ENCODE measurements around the gene WFIKKN1.
A peak's percentile ranks its signal among the peaks of the same experiment; 100 is the strongest.
"Not testable (repeated sequence)": the region's sequence is repeated elsewhere in the genome, so short reads cannot be mapped to it uniquely, and the experiment has no call there.

Gene WFIKKN1

GRCh38 chr16:593807-594206 is 37.0 kb upstream of the WFIKKN1 start:
- no peak for DNase-seq (ENCODE audit: low spot score)
- H3K27ac ChIP-seq: peak overlapping the region; percentile 95
- TF ChIP-seq, protein P1, sequence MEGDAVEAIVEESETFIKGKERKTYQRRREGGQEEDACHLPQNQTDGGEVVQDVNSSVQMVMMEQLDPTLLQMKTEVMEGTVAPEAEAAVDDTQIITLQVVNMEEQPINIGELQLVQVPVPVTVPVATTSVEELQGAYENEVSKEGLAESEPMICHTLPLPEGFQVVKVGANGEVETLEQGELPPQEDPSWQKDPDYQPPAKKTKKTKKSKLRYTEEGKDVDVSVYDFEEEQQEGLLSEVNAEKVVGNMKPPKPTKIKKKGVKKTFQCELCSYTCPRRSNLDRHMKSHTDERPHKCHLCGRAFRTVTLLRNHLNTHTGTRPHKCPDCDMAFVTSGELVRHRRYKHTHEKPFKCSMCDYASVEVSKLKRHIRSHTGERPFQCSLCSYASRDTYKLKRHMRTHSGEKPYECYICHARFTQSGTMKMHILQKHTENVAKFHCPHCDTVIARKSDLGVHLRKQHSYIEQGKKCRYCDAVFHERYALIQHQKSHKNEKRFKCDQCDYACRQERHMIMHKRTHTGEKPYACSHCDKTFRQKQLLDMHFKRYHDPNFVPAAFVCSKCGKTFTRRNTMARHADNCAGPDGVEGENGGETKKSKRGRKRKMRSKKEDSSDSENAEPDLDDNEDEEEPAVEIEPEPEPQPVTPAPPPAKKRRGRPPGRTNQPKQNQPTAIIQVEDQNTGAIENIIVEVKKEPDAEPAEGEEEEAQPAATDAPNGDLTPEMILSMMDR (conservative IDR thresholded peaks at IDR 0.05; ENCODE audit: low read depth): no peak
- ChIA-PET POLR2A (ENCODE audit: low non-redundant PET) (interaction anchor here (0.9 to 2.0 kb wide), 2 partner anchors 37 to 42 kb away, joined by 3 to 4 read pairs; partner anchors contain the start of genes METTL26 and WFIKKN1), CTCF (interaction anchor here (1.9 to 2.3 kb wide), 2 partner anchors 27 to 37 kb away, joined by 9 to 17 read pairs; partner anchors contain the start of gene WFIKKN1)

GRCh38 chr16:595094-595528 is 35.7 kb upstream of the WFIKKN1 start:
- POLR2A ChIA-PET (ENCODE audit: low non-redundant PET): no interaction called here
- CTCF ChIA-PET: no interaction called here
- TF ChIP-seq, protein P1 (conservative IDR thresholded peaks at IDR 0.05; ENCODE audit: low read depth): no peak

DNA sequence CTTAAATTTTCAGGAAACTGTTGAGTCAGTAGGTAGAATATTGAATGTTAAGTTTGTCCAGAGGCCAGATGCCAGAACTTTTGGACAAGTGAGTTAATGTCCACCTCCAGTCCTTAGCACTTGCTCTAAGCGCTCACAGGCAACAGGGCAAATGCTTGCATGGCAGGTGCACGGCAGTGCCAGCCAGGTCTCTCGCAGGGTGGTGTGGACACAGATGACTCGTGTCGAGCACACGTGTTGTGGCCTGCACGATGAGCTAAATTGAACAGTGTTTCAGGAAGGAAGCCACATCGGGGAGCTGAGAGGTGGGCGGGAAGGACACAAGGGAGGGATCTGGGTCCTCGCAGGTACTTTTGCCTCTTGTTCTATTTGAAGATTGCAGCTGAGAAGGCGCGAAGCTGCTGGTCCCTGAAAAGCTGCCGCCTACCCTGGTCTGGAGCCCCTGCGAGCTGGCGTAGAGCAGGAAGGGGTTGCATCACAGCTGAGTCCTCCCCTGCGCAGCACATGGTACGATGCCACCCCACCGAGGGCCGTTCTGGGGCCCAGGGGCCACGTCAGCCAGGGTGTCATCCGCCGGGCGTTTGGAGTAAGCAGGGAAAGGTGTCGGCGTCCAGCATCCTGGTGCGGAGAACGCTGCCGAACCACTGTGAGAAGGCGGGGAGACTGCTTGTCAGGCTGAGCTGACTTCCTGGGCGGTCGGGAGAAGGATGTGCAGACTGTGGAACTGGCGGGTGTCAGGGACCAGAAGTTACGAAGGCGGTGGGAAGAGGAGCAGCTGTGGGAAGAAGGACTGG is 34.6 kb upstream of the WFIKKN1 start:
- H3K27ac ChIP-seq: peak overlapping the region; percentile 27; the same call in 1 of the 2 replicates
- DNase-seq (ENCODE audit: low spot score): no peak
- TF ChIP-seq, protein P1 (conservative IDR thresholded peaks at IDR 0.05; ENCODE audit: low read depth): no peak
- ChIA-PET POLR2A (ENCODE audit: low non-redundant PET) (no interaction called here), CTCF (interaction anchor here (0.6 kb wide), 1 partner anchor 113 kb away, joined by 5 read pairs; no protein-coding TSS in a partner anchor)

More at GRCh38 chr16:595094-595528, 35.7 kb upstream of the WFIKKN1 start:
- DNase-seq (ENCODE audit: low spot score): no peak
- no peak overlapping the region; the same call in 1 of the 2 replicates for H3K27ac ChIP-seq

- DNase-seq (ENCODE audit: low spot score): no peak
- CTCF ChIA-PET: no interaction called here
- peak overlapping the region; percentile 27; the same call in 1 of the 2 replicates for H3K27ac ChIP-seq
- TF ChIP-seq, protein P1 (conservative IDR thresholded peaks at IDR 0.05; ENCODE audit: low read depth): no peak
- POLR2A ChIA-PET (ENCODE audit: low non-redundant PET): no interaction called here
Observed at GRCh38 chr16:596736-597060, 34.1 kb upstream of the WFIKKN1 start.

DNA sequence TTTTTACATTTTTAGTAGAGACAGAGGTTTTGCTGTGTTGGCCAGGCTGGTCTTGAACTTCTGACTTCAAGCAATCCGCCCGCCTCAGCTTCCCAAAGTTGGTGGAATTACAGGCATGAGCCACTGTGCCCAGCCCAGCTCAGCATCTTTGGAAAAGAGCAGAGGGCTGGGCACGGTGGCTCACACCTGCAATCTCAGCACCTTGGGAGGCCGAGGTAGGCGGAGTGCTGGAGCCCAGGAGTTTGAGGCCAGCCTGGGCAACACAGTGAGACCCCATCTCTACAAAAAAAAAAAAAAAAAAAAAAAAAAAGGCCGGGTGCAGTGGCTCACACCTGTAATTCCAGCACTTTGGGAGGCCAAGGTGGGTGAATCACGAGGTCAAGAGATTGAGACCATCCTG is 33.1 kb upstream of the WFIKKN1 start:
- POLR2A ChIA-PET (ENCODE audit: low non-redundant PET); CTCF ChIA-PET; DNase-seq (ENCODE audit: low spot score); H3K27ac ChIP-seq: not testable (repeated sequence)

- no peak for DNase-seq (ENCODE audit: low spot score)
- TF ChIP-seq, protein P1 (conservative IDR thresholded peaks at IDR 0.05; ENCODE audit: low read depth): no peak
- ChIA-PET POLR2A (ENCODE audit: low non-redundant PET) (no interaction called here), CTCF (no interaction called here)
- H3K27ac ChIP-seq: peak overlapping the region; percentile 27; the same call in 1 of the 2 replicates
Observed at GRCh38 chr16:598823-599739, 31.7 kb upstream of the WFIKKN1 start.

Data from RWPE1 (cell line).